HCT116 (cell line): Measurements from ENCODE around the gene ACACA. TPM values are rescaled to one million over a fixed set of nuclear protein-coding genes. Genes with fewer than 3 reads are reported as not detected.

Experiments
- ATAC-seq: fragments of 200-7000 bp; cut with Tn5 transposase; 2 replicates; pipeline ENCODE4 v1.9.1; 2020; ENCODE audit warnings: mild to moderate bottlenecking, moderate library complexity
- BruUV-seq: library from RNA; stranded (reverse); fragments of 400-500 nt; replicated peaks from 2 replicates; lab custom pipeline; 2021; lab: Mats Ljungman, UMichigan
- CTCF ChIA-PET: fragments of 300-600 bp; sonication (Branson Sonifier 250); formaldehyde crosslinking; loops from one replicate; lab custom pipeline; 2021; ENCODE audit warnings: antibody characterized with exemption; lab: Charles Lee
- POLR2A ChIA-PET: fragments of 300-600, 350-600 bp; sonication (Branson Sonifier 250); formaldehyde crosslinking; loops from one replicate; lab custom pipeline; 2021; ENCODE audit warnings: antibody characterized with exemption; lab: Charles Lee
- RAD21 ChIA-PET, 2 experiments: fragments of 300-600 bp; sonication (Branson Sonifier 250); formaldehyde crosslinking; loops; one replicate each; lab custom pipeline; 2023; ENCODE audit warnings: low total read pairs in 2 of 2; ENCODE audit not compliant: uncharacterized antibody in 2 of 2, unreplicated experiment in 2 of 2, low non-redundant PET in 1 of 2; lab: Charles Lee
- DNase-seq: peaks from one replicate; pipeline ENCODE4 v3.0.0-alpha.2; 2010; ENCODE audit warnings: low read depth, low spot score
- H2AFZ ChIP-seq: fragments of 200-600 bp; shearing (Covaris generic), sonication (generic); 2 replicates; pipeline ENCODE4 v1.6.1; 2017; ENCODE audit warnings: low read depth, mixed run types, mixed read lengths, antibody characterized with exemption, low read length; ENCODE audit not compliant: poor library complexity, severe bottlenecking
- H3K27ac ChIP-seq: 2 replicates; pipeline ENCODE4 v1.5.1; 2012; ENCODE audit warnings: low read depth, low read length
- H3K27me3 ChIP-seq: fragments of 200-600 bp; sonication (generic); 2 replicates; pipeline ENCODE4 v1.6.1; 2016; ENCODE audit warnings: mixed run types, low read length, mixed read lengths; ENCODE audit not compliant: insufficient read depth
- H3K36me3 ChIP-seq, 2 experiments: fragments of 200-500 bp in 1 of 2; fragments of 200-600 bp in 1 of 2; sonication (Bioruptor generic) in 1 of 2; sonication (generic) in 1 of 2; 2 replicates each; pipeline versions ENCODE4 v1.5.1 to v1.6.1; 2014 to 2016; ENCODE audit warnings: low read length in 2 of 2, inconsistent platforms in 1 of 2, mixed read lengths in 1 of 2, mixed run types in 1 of 2; ENCODE audit not compliant: insufficient read depth in 2 of 2, control insufficient read depth in 1 of 2
- H3K4me1 ChIP-seq, 2 experiments: fragments of 200-600 bp in 1 of 2; sonication (generic) in 1 of 2; 2 replicates each; pipeline versions ENCODE4 v1.5.1 to v1.6.1; 2012 to 2017; ENCODE audit warnings: low read length in 2 of 2, inconsistent platforms in 1 of 2, mild to moderate bottlenecking in 1 of 2, mixed read lengths in 1 of 2, mixed run types in 1 of 2, moderate library complexity in 1 of 2; ENCODE audit not compliant: insufficient read depth in 2 of 2, control insufficient read depth in 1 of 2
- H3K4me2 ChIP-seq: fragments of 200-600 bp; sonication (generic); 2 replicates; pipeline ENCODE4 v1.6.1; 2017; ENCODE audit warnings: mixed run types, low read length, mixed read lengths
- H3K4me3 ChIP-seq, 2 experiments: fragments of 200-600 bp in 1 of 2; sonication (generic) in 1 of 2; replicated peaks in 1 of 2; 2 replicates each; pipeline ENCODE4 v1.5.1; 2011 to 2016; ENCODE audit warnings: low read length in 2 of 2, control low read depth in 1 of 2, low read depth in 1 of 2, mild to moderate bottlenecking in 1 of 2, mixed read lengths in 1 of 2, mixed run types in 1 of 2
- H3K79me2 ChIP-seq: fragments of 200-600 bp; sonication (generic); 2 replicates; pipeline ENCODE4 v1.6.1; 2017; ENCODE audit warnings: mild to moderate bottlenecking, mixed run types, low read length, moderate library complexity, mixed read lengths; ENCODE audit not compliant: insufficient read depth
- H3K9ac ChIP-seq: fragments of 200-600 bp; sonication (generic); 2 replicates; pipeline ENCODE4 v1.6.1; 2016; ENCODE audit warnings: low read length, mixed read lengths
- H3K9me2 ChIP-seq: fragments of 200-600 bp; sonication (generic), shearing (Covaris generic); 2 replicates; pipeline ENCODE4 v1.6.1; 2017; ENCODE audit warnings: mixed run types, mild to moderate bottlenecking, moderate library complexity; ENCODE audit not compliant: insufficient read depth
- H3K9me3 ChIP-seq, 2 experiments: fragments of 200-500 bp in 1 of 2; fragments of 200-600 bp in 1 of 2; sonication (Bioruptor generic) in 1 of 2; sonication (generic) in 1 of 2; 2 replicates each; pipeline ENCODE4 v1.6.1; 2014 to 2017; ENCODE audit warnings: low read length in 2 of 2, mixed read lengths in 2 of 2, inconsistent platforms in 1 of 2, low read depth in 1 of 2, mild to moderate bottlenecking in 1 of 2, mixed run types in 1 of 2, moderate library complexity in 1 of 2; ENCODE audit not compliant: control insufficient read depth in 1 of 2, insufficient read depth in 1 of 2
- H4K20me1 ChIP-seq: fragments of 200-600 bp; sonication (generic), shearing (Covaris generic); 2 replicates; pipeline ENCODE4 v1.6.1; 2017; ENCODE audit warnings: mixed run types, mild to moderate bottlenecking, moderate library complexity; ENCODE audit not compliant: insufficient read depth
- ATF3 ChIP-seq: IDR thresholded peaks from 2 replicates; pipeline ENCODE4 v1.6.1; 2012
- CEBPB ChIP-seq: IDR thresholded peaks from 2 replicates; pipeline ENCODE4 v1.6.1; 2012; ENCODE audit warnings: low read depth
- CTCF ChIP-seq, 3 experiments: fragments of 200-600 bp in 1 of 3; sonication (generic) in 1 of 3; IDR thresholded peaks in 2 of 3; conservative IDR thresholded peaks in 1 of 3; 2 replicates each; pipeline ENCODE4 v1.5.1; 2012 to 2017; ENCODE audit warnings: low read depth in 2 of 3, low read length in 2 of 3, antibody characterized with exemption in 1 of 3, borderline replicate concordance in 1 of 3, control low read depth in 1 of 3, mild to moderate bottlenecking in 1 of 3, mixed read lengths in 1 of 3, mixed run types in 1 of 3, moderate library complexity in 1 of 3; ENCODE audit not compliant: insufficient read depth in 1 of 3
- EGR1 ChIP-seq: IDR thresholded peaks from 2 replicates; pipeline ENCODE4 v1.6.1; 2012; ENCODE audit warnings: low read depth
- EZH2phosphoT487 ChIP-seq: fragments of 200-600 bp; IDR thresholded peaks from 2 replicates; pipeline ENCODE4 v1.6.1; 2018; ENCODE audit warnings: antibody characterized with exemption, borderline replicate concordance
- SRF ChIP-seq: IDR thresholded peaks from 2 replicates; pipeline ENCODE4 v1.6.1; 2012; ENCODE audit warnings: low read depth
- TCF7L2 ChIP-seq: IDR thresholded peaks from 2 replicates; pipeline ENCODE4 v1.7.0; 2011; ENCODE audit warnings: borderline replicate concordance, inconsistent platforms; ENCODE audit not compliant: insufficient read depth, insufficient read length; ENCODE audit errors: extremely low read depth
- YY1 ChIP-seq: IDR thresholded peaks from 2 replicates; pipeline ENCODE4 v1.6.1; 2011; ENCODE audit warnings: low read length, low read depth, moderate library complexity, mild to moderate bottlenecking; ENCODE audit not compliant: insufficient replicate concordance; ENCODE audit errors: extremely low read depth
- ZFX ChIP-seq: fragments of 450-650 bp; IDR thresholded peaks from 2 replicates; pipeline ENCODE4 v1.6.1; 2017
- ZNF274 ChIP-seq: fragments of 200-500 bp; sonication (Bioruptor generic); IDR thresholded peaks from 2 replicates; pipeline ENCODE4 v1.6.1; 2014; ENCODE audit warnings: mild to moderate bottlenecking, low read depth, low read length, inconsistent platforms
- intact Hi-C: fragments of 100-400 bp; cut with micrococcal nuclease; formaldehyde crosslinking; loops from 2 replicates; pipeline ENCODE4 v1.10.0; 2022
- total RNA-seq: library from RNA; stranded (reverse); gene quantifications from one replicate; pipeline ENCODE4 v1.2.1, GENCODE V29; 2021; ENCODE audit not compliant: unreplicated experiment
- TF ChIP-seq, protein P1 (sequence below): IDR thresholded peaks from 2 replicates; pipeline ENCODE4 v1.6.1; 2012

ACACA gene
- total RNA-seq, 1 experiment from 2014 or later: 161 TPM

GRCh38 chr17:37103231-37103630 lies 303.4 kb downstream of the ACACA start:
- Histone ChIP-seq H3K4me3 (no peak overlapping the region), H3K4me2 (no peak overlapping the region), H3K9me2 (no peaks in the 10 kb centered on the region), H4K20me1 (no peaks in the 10 kb centered on the region), H3K9me3 (no peaks in the 10 kb centered on the region), H2AFZ (no peak overlapping the region), H3K9ac (no peak overlapping the region), H3K27me3 (no peaks in the 10 kb centered on the region), H3K4me1 (no peaks in the 10 kb centered on the region), H3K36me3 (peaks cover 17 to 22% of the 10 kb centered on the region in 2 experiments; a peak in 3 of 4 replicates), H3K79me2 (no peaks in the 10 kb centered on the region), H3K27ac (no peak overlapping the region)
- ATAC-seq: no peak
- intact Hi-C loops: no loop called here
- no TSS peak for BruUV-seq
- POLR2A ChIA-PET: interaction anchor here (0.6 kb wide), 1 partner anchor 272 kb away, joined by 3 read pairs; the partner anchor contains the start of gene C17orf78
- CTCF ChIA-PET: no interaction called here
- TF ChIP-seq ATF3: no peak
- TF ChIP-seq TCF7L2: no peak
- no peak for TF ChIP-seq EZH2phosphoT487
- no peak for TF ChIP-seq YY1
- DNase-seq: no peak
- RAD21 ChIA-PET: no interaction called here

DNA sequence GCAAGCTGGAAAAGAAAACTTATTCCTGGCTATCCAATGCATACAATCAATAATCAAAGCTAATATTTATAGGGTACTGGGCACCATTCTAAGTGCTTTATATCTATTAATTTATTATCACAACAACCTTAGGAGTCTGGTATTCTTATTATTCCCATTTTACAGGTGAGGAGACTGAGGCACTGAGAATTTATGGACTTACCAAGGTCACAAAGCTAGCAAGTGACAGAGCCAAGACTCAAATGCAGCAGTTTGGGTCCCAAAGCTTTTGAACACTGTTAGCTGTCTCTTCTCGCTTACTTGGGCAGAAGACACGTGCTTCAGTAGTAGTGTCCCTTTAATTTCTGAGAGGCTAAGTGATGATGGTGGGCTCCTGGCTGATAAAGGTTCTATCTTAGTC lies 305.3 kb downstream of the ACACA start:
- Histone ChIP-seq H3K27ac (no peak overlapping the region), H3K9me3 (no peaks in the 10 kb centered on the region), H3K36me3 (peaks cover 27 to 29% of the 10 kb centered on the region in 2 experiments; a peak in 3 of 4 replicates), H4K20me1 (no peaks in the 10 kb centered on the region), H3K4me1 (no peaks in the 10 kb centered on the region), H3K4me2 (no peak overlapping the region), H3K27me3 (no peaks in the 10 kb centered on the region), H3K9ac (no peak overlapping the region), H3K79me2 (no peaks in the 10 kb centered on the region), H3K4me3 (no peak overlapping the region), H3K9me2 (no peaks in the 10 kb centered on the region), H2AFZ (no peak overlapping the region)
- TF ChIP-seq TCF7L2 (no peak), CTCF (IDR thresholded peaks at IDR 0.05 in 2 of 3, conservative IDR thresholded peaks at IDR 0.05 in 1 of 3; ENCODE audit: borderline replicate concordance in 1 of 3, insufficient read depth in 1 of 3, low read depth in 2 of 3, low read length in 2 of 3) (no peak), ZFX (no peak), SRF (no peak), EGR1 (no peak), YY1 (no peak), ZNF274 (no peak), CEBPB (no peak)
- TF ChIP-seq, protein P1, sequence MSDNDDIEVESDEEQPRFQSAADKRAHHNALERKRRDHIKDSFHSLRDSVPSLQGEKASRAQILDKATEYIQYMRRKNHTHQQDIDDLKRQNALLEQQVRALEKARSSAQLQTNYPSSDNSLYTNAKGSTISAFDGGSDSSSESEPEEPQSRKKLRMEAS: no peak
- intact Hi-C loops: no loop called here
- ATAC-seq (no peak), DNase-seq (no peak)
- CTCF ChIA-PET: no interaction called here
- RAD21 ChIA-PET: no interaction called here
- POLR2A ChIA-PET: no interaction called here
- BruUV-seq: no TSS peak
